Measurements from ENCODE around the gene SEM1.
"Not testable (repeated sequence)": the region's sequence is repeated elsewhere in the genome, so short reads cannot be mapped to it uniquely, and the experiment has no call there.

The SEM1 gene

GRCh38 chr7:96709381-96710228 is at the start of gene SEM1:
Gene SEM1, minus strand, starts transcription at chr7:96709846. Its CDS starts 83 bp downstream, at chr7:96709763.
- ChIA-PET POLR2A (no interaction called here), CTCF (no interaction called here)

GRCh38 chr7:96757880-96758279 is 48.2 kb upstream of the SEM1 start:
- POLR2A ChIA-PET; DNase-seq (ENCODE audit: extremely low spot score): not testable (repeated sequence)

More at GRCh38 chr7:96709381-96710228, at the start of gene SEM1:
- TF ChIP-seq NFRKB (IDR thresholded peaks at IDR 0.05): no peak
- TF ChIP-seq ZNF384 (IDR thresholded peaks at IDR 0.05): peak; percentile 97
- TF ChIP-seq ARNT (IDR thresholded peaks at IDR 0.05): no peak
- no peak for TF ChIP-seq FOXA1 (IDR thresholded peaks at IDR 0.05)
- DNase-seq (ENCODE audit: extremely low spot score): peak; percentile 78

DNA sequence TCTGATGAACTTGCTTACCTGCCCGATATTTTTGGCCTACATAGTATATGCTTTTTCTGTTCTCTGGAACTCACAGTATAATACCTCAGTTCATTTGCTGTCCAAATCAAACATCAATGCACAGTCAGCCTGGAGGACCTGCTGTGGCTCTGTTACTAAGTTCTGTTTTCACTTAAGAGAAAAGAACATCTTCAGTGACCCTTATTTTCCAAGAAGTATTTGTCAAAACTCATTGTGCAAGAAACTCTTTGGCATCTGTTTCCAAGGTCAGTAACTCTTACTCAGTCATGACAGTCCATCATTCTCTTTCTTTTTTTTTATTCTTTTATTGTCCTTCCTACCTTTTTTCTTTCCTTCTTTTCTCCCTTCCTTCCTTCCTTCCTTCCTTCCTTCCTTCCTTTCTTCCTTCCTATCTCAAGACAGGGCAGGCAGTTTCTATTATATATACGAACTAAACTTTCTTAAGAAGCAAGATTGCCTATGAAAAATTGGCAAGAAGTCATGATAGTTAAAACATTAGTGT is 37.8 kb upstream of the SEM1 start:
- ChIA-PET CTCF (no interaction called here), POLR2A (no interaction called here)
- DNase-seq (ENCODE audit: extremely low spot score): no peak
- TF ChIP-seq TARDBP (IDR thresholded peaks at IDR 0.05): no peak
- TF ChIP-seq PKNOX1 (IDR thresholded peaks at IDR 0.05): no peak
- no peak for TF ChIP-seq HDGF (IDR thresholded peaks at IDR 0.05; ENCODE audit: borderline replicate concordance)
- no peak for TF ChIP-seq ZNF384 (IDR thresholded peaks at IDR 0.05)
- no peak for TF ChIP-seq FOXK2 (IDR thresholded peaks at IDR 0.05)
- TF ChIP-seq ARNT (IDR thresholded peaks at IDR 0.05): no peak
- TF ChIP-seq SP1 (IDR thresholded peaks at IDR 0.05): no peak
- TF ChIP-seq FOXA1 (IDR thresholded peaks at IDR 0.05): no peak
- TF ChIP-seq L3MBTL2 (conservative IDR thresholded peaks at IDR 0.05): no peak
- no peak for TF ChIP-seq SUZ12 (IDR thresholded peaks at IDR 0.05)
- TF ChIP-seq BHLHE40 (IDR thresholded peaks at IDR 0.05; ENCODE audit: borderline replicate concordance): no peak
- no peak for TF ChIP-seq FOXM1 (IDR thresholded peaks at IDR 0.05; ENCODE audit: borderline replicate concordance)
- TF ChIP-seq LEF1 (IDR thresholded peaks at IDR 0.05; ENCODE audit: borderline replicate concordance): no peak
- no peak for TF ChIP-seq ELF4 (IDR thresholded peaks at IDR 0.05)
- no peak for TF ChIP-seq CTBP1 (IDR thresholded peaks at IDR 0.05; ENCODE audit: borderline replicate concordance)
- TF ChIP-seq NFRKB (IDR thresholded peaks at IDR 0.05): no peak

More at GRCh38 chr7:96757880-96758279, 48.2 kb upstream of the SEM1 start:
- CTCF ChIA-PET: not testable (repeated sequence)

GRCh38 chr7:96740130-96740529 is 30.5 kb upstream of the SEM1 start:
- TF ChIP-seq ARNT (IDR thresholded peaks at IDR 0.05): no peak
- TF ChIP-seq PKNOX1 (IDR thresholded peaks at IDR 0.05): no peak
- TF ChIP-seq NFRKB (IDR thresholded peaks at IDR 0.05): no peak
- no peak for TF ChIP-seq FOXA1 (IDR thresholded peaks at IDR 0.05)
- TF ChIP-seq SUZ12 (IDR thresholded peaks at IDR 0.05): no peak
- TF ChIP-seq FOXM1 (IDR thresholded peaks at IDR 0.05; ENCODE audit: borderline replicate concordance): no peak
- no peak for TF ChIP-seq LEF1 (IDR thresholded peaks at IDR 0.05; ENCODE audit: borderline replicate concordance)
- no peak for TF ChIP-seq BHLHE40 (IDR thresholded peaks at IDR 0.05; ENCODE audit: borderline replicate concordance)
- no peak for TF ChIP-seq ZNF384 (IDR thresholded peaks at IDR 0.05)
- TF ChIP-seq ELF4 (IDR thresholded peaks at IDR 0.05): no peak
- no peak for TF ChIP-seq SP1 (IDR thresholded peaks at IDR 0.05)
- no peak for TF ChIP-seq TARDBP (IDR thresholded peaks at IDR 0.05)
- no peak for TF ChIP-seq FOXK2 (IDR thresholded peaks at IDR 0.05)
- no peak for TF ChIP-seq CTBP1 (IDR thresholded peaks at IDR 0.05; ENCODE audit: borderline replicate concordance)
- no peak for TF ChIP-seq L3MBTL2 (conservative IDR thresholded peaks at IDR 0.05)
- DNase-seq (ENCODE audit: extremely low spot score): no peak
- CTCF ChIA-PET: no interaction called here
- POLR2A ChIA-PET: no interaction called here

DNA sequence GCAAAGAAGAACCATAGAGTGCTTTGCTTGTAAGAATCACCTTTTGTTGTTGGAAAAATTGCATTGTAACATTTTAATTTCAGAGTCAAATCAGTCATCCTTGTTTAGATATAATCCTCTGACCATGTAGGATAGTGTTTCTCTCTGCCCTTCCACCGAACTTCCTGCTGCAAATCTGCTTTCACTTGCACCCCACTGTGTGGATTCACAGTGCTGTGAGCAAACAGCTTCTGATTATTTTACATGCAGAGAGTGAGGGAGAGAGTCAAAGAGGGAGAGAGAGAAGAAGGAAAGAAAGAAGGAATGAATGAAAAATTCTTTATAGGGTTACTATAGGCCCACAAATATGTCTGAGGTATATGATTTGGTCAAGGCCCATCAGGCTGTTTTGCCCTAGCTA is 30.0 kb upstream of the SEM1 start:
- TF ChIP-seq TARDBP (IDR thresholded peaks at IDR 0.05) (no peak), SUZ12 (IDR thresholded peaks at IDR 0.05) (no peak), CTBP1 (IDR thresholded peaks at IDR 0.05; ENCODE audit: borderline replicate concordance) (no peak)
- DNase-seq (ENCODE audit: extremely low spot score): no peak
- ChIA-PET CTCF (no interaction called here), POLR2A (no interaction called here)

GRCh38 chr7:96739167-96739566 is 29.5 kb upstream of the SEM1 start:
- DNase-seq (ENCODE audit: extremely low spot score): no peak
- TF ChIP-seq PKNOX1 (IDR thresholded peaks at IDR 0.05): no peak
- POLR2A ChIA-PET: no interaction called here
- CTCF ChIA-PET: no interaction called here

DNA sequence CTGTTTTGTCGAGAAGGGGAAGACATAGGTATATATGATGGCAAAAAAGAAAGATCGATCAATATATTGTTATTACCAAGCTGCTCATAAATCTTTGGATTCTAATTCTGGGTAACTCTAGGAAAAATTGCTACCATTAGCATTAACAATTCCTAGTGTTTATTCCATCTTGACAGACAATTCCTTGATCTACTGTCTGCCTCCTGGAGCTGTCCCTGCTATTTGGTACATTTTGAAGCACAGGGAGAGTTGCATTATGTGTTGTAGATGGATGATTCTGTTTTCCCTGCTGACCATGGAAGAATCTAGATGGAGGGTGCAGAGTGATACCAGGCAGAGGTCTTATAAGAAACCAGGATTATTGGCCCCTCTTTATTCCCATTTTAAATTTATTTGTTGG is 29.1 kb upstream of the SEM1 start:
- DNase-seq (ENCODE audit: extremely low spot score): no peak
- ChIA-PET POLR2A (no interaction called here), CTCF (no interaction called here)
- TF ChIP-seq LEF1 (IDR thresholded peaks at IDR 0.05; ENCODE audit: borderline replicate concordance): no peak
- no peak for TF ChIP-seq FOXM1 (IDR thresholded peaks at IDR 0.05; ENCODE audit: borderline replicate concordance)
- TF ChIP-seq L3MBTL2 (conservative IDR thresholded peaks at IDR 0.05): no peak
- TF ChIP-seq CTBP1 (IDR thresholded peaks at IDR 0.05; ENCODE audit: borderline replicate concordance): no peak
- no peak for TF ChIP-seq SUZ12 (IDR thresholded peaks at IDR 0.05)
- TF ChIP-seq HDGF (IDR thresholded peaks at IDR 0.05; ENCODE audit: borderline replicate concordance): no peak

Data from HEK293T (cell line).